Neural cell (in vitro differentiated cells): Measurements from ENCODE around the gene STK24.

Source experiments
- CTCF ChIP-seq: fragments of 450-650 bp; IDR thresholded peaks from 2 replicates; pipeline ENCODE4 v1.5.1; 2014; ENCODE audit warnings: antibody characterized with exemption, mild to moderate bottlenecking, moderate library complexity; ENCODE audit not compliant: poor library complexity, severe bottlenecking
- EZH2 ChIP-seq: fragments of 200-600, 300-800 bp; shearing (Covaris generic), sonication (generic); IDR thresholded peaks from 2 replicates; pipeline ENCODE4 v1.6.1; 2014; ENCODE audit warnings: antibody characterized with exemption, low read length, borderline replicate concordance, mild to moderate bottlenecking; ENCODE audit not compliant: insufficient read depth, poor library complexity, severe bottlenecking
- POLR2AphosphoS5 ChIP-seq: IDR thresholded peaks from 2 replicates; pipeline ENCODE4 v1.6.1; 2012
- RAD21 ChIP-seq: fragments of 450-650 bp; conservative IDR thresholded peaks from 2 replicates; pipeline ENCODE4 v1.6.1; 2014; ENCODE audit warnings: antibody characterized with exemption, mild to moderate bottlenecking, moderate library complexity
- REST ChIP-seq: IDR thresholded peaks from 2 replicates; pipeline ENCODE4 v1.6.1; 2012; ENCODE audit warnings: borderline replicate concordance

- TF ChIP-seq CTCF, result no peak
- TF ChIP-seq RAD21, result no peak
- no peak for TF ChIP-seq POLR2AphosphoS5
- TF ChIP-seq EZH2, result no peak
- TF ChIP-seq REST, result no peak
Measured at GRCh38 chr13:98406971-98407370, 169.9 kb downstream of the STK24 start.
